Esophagus muscularis mucosa (tissue), 3 donors: ENCODE measurements around the gene NANOG.
"Not testable (repeated sequence)": the region's sequence is repeated elsewhere in the genome, so short reads cannot be mapped to it uniquely, and the experiment has no call there.

Experiments used
- CTCF ChIP-seq, 3 experiments: fragments of 200-600 bp in 2 of 3; fragments of 450-650 bp in 1 of 3; sonication (generic) in 2 of 3; IDR thresholded peaks; one replicate each; pipeline ENCODE4 v1.5.1; 2017 to 2019; ENCODE audit warnings: antibody characterized with exemption in 3 of 3, mild to moderate bottlenecking in 2 of 3, moderate library complexity in 1 of 3
- POLR2A ChIP-seq: fragments of 450-650 bp; IDR thresholded peaks from one replicate; pipeline ENCODE4 v1.6.1; 2017; ENCODE audit warnings: antibody characterized with exemption, moderate library complexity, mild to moderate bottlenecking, low read depth

DNA sequence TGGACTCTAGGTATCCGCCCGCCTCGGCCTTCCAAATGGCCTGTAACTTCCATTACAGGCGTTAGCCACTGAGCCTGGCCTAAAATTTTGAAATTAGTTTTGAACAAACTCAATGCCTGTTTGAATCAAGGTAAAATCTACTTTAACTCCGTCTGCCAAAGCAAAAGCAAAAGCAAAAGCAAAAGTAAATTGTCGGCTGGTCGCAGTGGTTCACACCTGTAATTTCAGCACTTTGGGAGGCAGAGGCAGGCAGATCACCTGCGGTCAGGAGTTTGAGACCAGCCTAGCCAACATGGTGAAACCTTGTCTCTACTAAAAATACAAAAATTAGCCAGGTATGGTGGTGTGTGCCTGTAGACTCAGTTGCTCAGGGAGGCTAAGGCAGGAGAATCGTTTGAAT is 33.5 kb upstream of the NANOG start:
- TF ChIP-seq CTCF (IDR thresholded peaks at IDR 0.05); POLR2A: not testable (repeated sequence)
